ENCODE results near the gene ZNF281. TPM values are rescaled to one million over a fixed set of nuclear protein-coding genes. Genes with fewer than 3 reads are reported as not detected.
A peak's percentile ranks its signal among the peaks of the same experiment; 100 is the strongest.
"Not testable (repeated sequence)": the region's sequence is repeated elsewhere in the genome, so short reads cannot be mapped to it uniquely, and the experiment has no call there.

Gene ZNF281
- total RNA-seq, 2 donors from 2014 or later, result 29.8 to 31.3 TPM

GRCh38 chr1:200415789-200416593 is 6.2 kb upstream of the ZNF281 start:
- DNase-seq (ENCODE audit: low spot score), result no peak
- peaks cover 2 to 14% of the 10 kb centered on the region in 2 donors for H3K4me1 Mint-ChIP-seq (ENCODE audit: low read depth in 2 of 2)
- H3K9me3 Mint-ChIP-seq, result no peaks in the 10 kb centered on the region
- ATAC-seq, result no peak
- H3K27me3 Mint-ChIP-seq, result peaks cover 0 to 10% of the 10 kb centered on the region in 2 donors
- H3K27ac Mint-ChIP-seq, result no peak overlapping the region
- H3K36me3 Mint-ChIP-seq, result no peaks in the 10 kb centered on the region
- H3K4me3 Mint-ChIP-seq, result no peak overlapping the region

GRCh38 chr1:200415227-200415626 is 5.4 kb upstream of the ZNF281 start:
- Mint-ChIP-seq H3K9me3 (no peaks in the 10 kb centered on the region), H3K36me3 (no peaks in the 10 kb centered on the region), H3K27me3 (peaks cover 0 to 10% of the 10 kb centered on the region in 2 donors), H3K4me1 (ENCODE audit: low read depth in 2 of 2) (peaks cover 8 to 20% of the 10 kb centered on the region in 2 donors), H3K27ac (no peak overlapping the region), H3K4me3 (no peak overlapping the region)
- ATAC-seq, result no peak
- no peak for DNase-seq (ENCODE audit: low spot score)

- DNase-seq (ENCODE audit: low spot score), result no peak
- Mint-ChIP-seq H3K9me3 (no peaks in the 10 kb centered on the region), H3K36me3 (no peaks in the 10 kb centered on the region), H3K27me3 (peaks cover 0 to 12% of the 10 kb centered on the region in 2 donors), H3K4me1 (ENCODE audit: low read depth in 2 of 2) (peaks cover 13 to 25% of the 10 kb centered on the region in 2 donors), H3K4me3 (no peak overlapping the region), H3K27ac (no peak overlapping the region)
- ATAC-seq, result no peak
These were observed 4.8 kb upstream of the ZNF281 start for GRCh38 chr1:200414657-200415056.

GRCh38 chr1:200413766-200414165 is 3.9 kb upstream of the ZNF281 start:
- H3K27me3 Mint-ChIP-seq, result peaks cover 0 to 12% of the 10 kb centered on the region in 2 donors
- H3K9me3 Mint-ChIP-seq; H3K27ac Mint-ChIP-seq; H3K4me3 Mint-ChIP-seq; H3K36me3 Mint-ChIP-seq; DNase-seq (ENCODE audit: low spot score); ATAC-seq: not testable (repeated sequence)
- H3K4me1 Mint-ChIP-seq (ENCODE audit: low read depth in 2 of 2), result peaks cover 17 to 31% of the 10 kb centered on the region in 2 donors

GRCh38 chr1:200411406-200412257 is 1.8 kb upstream of the ZNF281 start:
- DNase-seq (ENCODE audit: low spot score), result no peak
- no peak for ATAC-seq
- Mint-ChIP-seq H3K4me3 (no peak overlapping the region), H3K27me3 (peaks cover 0 to 6% of the 10 kb centered on the region in 2 donors), H3K27ac (peak overlapping the region in 1 of 2 donors; percentile 22), H3K4me1 (ENCODE audit: low read depth in 2 of 2) (peaks cover 36 to 52% of the 10 kb centered on the region in 2 donors), H3K9me3 (no peaks in the 10 kb centered on the region), H3K36me3 (peaks cover 26% of the 10 kb centered on the region)

- peaks cover 0 to 3% of the 10 kb centered on the region in 2 donors for H3K27me3 Mint-ChIP-seq
- ATAC-seq, result no peak
- peaks cover 45 to 57% of the 10 kb centered on the region in 2 donors for H3K4me1 Mint-ChIP-seq (ENCODE audit: low read depth in 2 of 2)
- peaks cover 37% of the 10 kb centered on the region for H3K36me3 Mint-ChIP-seq
- H3K4me3 Mint-ChIP-seq, result peak overlapping the region; percentile 94
- DNase-seq (ENCODE audit: low spot score), result no peak
- peak overlapping the region; percentile 92 to 97 for H3K27ac Mint-ChIP-seq
- H3K9me3 Mint-ChIP-seq, result no peaks in the 10 kb centered on the region
These were observed 686 bp upstream of the ZNF281 start for GRCh38 chr1:200410566-200410878.

GRCh38 chr1:200409203-200409760 is 554 bp downstream of the ZNF281 start:
- peaks cover 38% of the 10 kb centered on the region for H3K36me3 Mint-ChIP-seq
- ATAC-seq (peak; percentile 51 to 56), DNase-seq (ENCODE audit: low spot score) (peak; percentile 62)
- peaks cover 48 to 59% of the 10 kb centered on the region in 2 donors for H3K4me1 Mint-ChIP-seq (ENCODE audit: low read depth in 2 of 2)
- no peaks in the 10 kb centered on the region for H3K9me3 Mint-ChIP-seq
- peak overlapping the region; percentile 94 for H3K4me3 Mint-ChIP-seq
- peak overlapping the region; percentile 92 to 97 for H3K27ac Mint-ChIP-seq
- peaks cover 0 to 2% of the 10 kb centered on the region in 2 donors for H3K27me3 Mint-ChIP-seq

- ATAC-seq, result no peak
- DNase-seq (ENCODE audit: low spot score), result no peak
- Mint-ChIP-seq H3K4me3 (peak overlapping the region; percentile 70), H3K27me3 (peaks cover 0 to 2% of the 10 kb centered on the region in 2 donors), H3K36me3 (peaks cover 49% of the 10 kb centered on the region), H3K4me1 (ENCODE audit: low read depth in 2 of 2) (peaks cover 50 to 67% of the 10 kb centered on the region in 2 donors), H3K27ac (peak overlapping the region in 1 of 2 donors; percentile 53), H3K9me3 (no peaks in the 10 kb centered on the region)
These were observed 3.6 kb downstream of the ZNF281 start for GRCh38 chr1:200406161-200406797.

- H3K9me3 Mint-ChIP-seq, result no peaks in the 10 kb centered on the region
- peaks cover 49% of the 10 kb centered on the region for H3K36me3 Mint-ChIP-seq
- DNase-seq (ENCODE audit: low spot score), result no peak
- peaks cover 45 to 68% of the 10 kb centered on the region in 2 donors for H3K4me1 Mint-ChIP-seq (ENCODE audit: low read depth in 2 of 2)
- H3K4me3 Mint-ChIP-seq, result peak overlapping the region; percentile 70
- ATAC-seq, result no peak
- peaks cover 0 to 2% of the 10 kb centered on the region in 2 donors for H3K27me3 Mint-ChIP-seq
- no peak overlapping the region for H3K27ac Mint-ChIP-seq
These were observed 4.6 kb downstream of the ZNF281 start for GRCh38 chr1:200405264-200405663.

GRCh38 chr1:200401708-200402107 is 8.1 kb downstream of the ZNF281 start:
- H3K4me3 Mint-ChIP-seq, result no peak overlapping the region
- H3K4me1 Mint-ChIP-seq (ENCODE audit: low read depth in 2 of 2), result peaks cover 19 to 47% of the 10 kb centered on the region in 2 donors
- no peak for DNase-seq (ENCODE audit: low spot score)
- no peaks in the 10 kb centered on the region for H3K9me3 Mint-ChIP-seq
- no peaks in the 10 kb centered on the region for H3K27me3 Mint-ChIP-seq
- peaks cover 32% of the 10 kb centered on the region for H3K36me3 Mint-ChIP-seq
- no peak for ATAC-seq
- H3K27ac Mint-ChIP-seq, result no peak overlapping the region

GRCh38 chr1:200401263-200401662 is 8.6 kb downstream of the ZNF281 start:
- H3K9me3 Mint-ChIP-seq, result no peaks in the 10 kb centered on the region
- no peak overlapping the region for H3K27ac Mint-ChIP-seq
- DNase-seq (ENCODE audit: low spot score) (no peak), ATAC-seq (no peak)
- H3K27me3 Mint-ChIP-seq, result no peaks in the 10 kb centered on the region
- H3K4me3 Mint-ChIP-seq, result no peak overlapping the region
- H3K36me3 Mint-ChIP-seq, result peaks cover 29% of the 10 kb centered on the region
- peaks cover 18 to 44% of the 10 kb centered on the region in 2 donors for H3K4me1 Mint-ChIP-seq (ENCODE audit: low read depth in 2 of 2)

- peaks cover 25% of the 10 kb centered on the region for H3K36me3 Mint-ChIP-seq
- DNase-seq (ENCODE audit: low spot score) (no peak), ATAC-seq (no peak)
- H3K9me3 Mint-ChIP-seq, result no peaks in the 10 kb centered on the region
- no peak overlapping the region for H3K27ac Mint-ChIP-seq
- H3K27me3 Mint-ChIP-seq, result no peaks in the 10 kb centered on the region
- peaks cover 15 to 41% of the 10 kb centered on the region in 2 donors for H3K4me1 Mint-ChIP-seq (ENCODE audit: low read depth in 2 of 2)
- H3K4me3 Mint-ChIP-seq, result no peak overlapping the region
These were observed 9.3 kb downstream of the ZNF281 start for GRCh38 chr1:200400556-200400955.

GRCh38 chr1:200399860-200400259 is 10.0 kb downstream of the ZNF281 start:
- no peak overlapping the region for H3K4me3 Mint-ChIP-seq
- ATAC-seq (no peak), DNase-seq (ENCODE audit: low spot score) (no peak)
- H3K27ac Mint-ChIP-seq, result peak overlapping the region in 1 of 2 donors; percentile 9
- H3K4me1 Mint-ChIP-seq (ENCODE audit: low read depth in 2 of 2), result peaks cover 12 to 36% of the 10 kb centered on the region in 2 donors
- H3K27me3 Mint-ChIP-seq, result no peaks in the 10 kb centered on the region
- H3K36me3 Mint-ChIP-seq, result peaks cover 23% of the 10 kb centered on the region
- no peaks in the 10 kb centered on the region for H3K9me3 Mint-ChIP-seq

Data from natural killer cell treated with Interleukin-12 subunit alpha and Interleukin-12 subunit beta and Interleukin-15 and Interleukin-18, amount 100 ng/mL, for 72 hours (primary cell).